Measurements from ENCODE around the gene PPP2R2B.

Gene PPP2R2B

DNA sequence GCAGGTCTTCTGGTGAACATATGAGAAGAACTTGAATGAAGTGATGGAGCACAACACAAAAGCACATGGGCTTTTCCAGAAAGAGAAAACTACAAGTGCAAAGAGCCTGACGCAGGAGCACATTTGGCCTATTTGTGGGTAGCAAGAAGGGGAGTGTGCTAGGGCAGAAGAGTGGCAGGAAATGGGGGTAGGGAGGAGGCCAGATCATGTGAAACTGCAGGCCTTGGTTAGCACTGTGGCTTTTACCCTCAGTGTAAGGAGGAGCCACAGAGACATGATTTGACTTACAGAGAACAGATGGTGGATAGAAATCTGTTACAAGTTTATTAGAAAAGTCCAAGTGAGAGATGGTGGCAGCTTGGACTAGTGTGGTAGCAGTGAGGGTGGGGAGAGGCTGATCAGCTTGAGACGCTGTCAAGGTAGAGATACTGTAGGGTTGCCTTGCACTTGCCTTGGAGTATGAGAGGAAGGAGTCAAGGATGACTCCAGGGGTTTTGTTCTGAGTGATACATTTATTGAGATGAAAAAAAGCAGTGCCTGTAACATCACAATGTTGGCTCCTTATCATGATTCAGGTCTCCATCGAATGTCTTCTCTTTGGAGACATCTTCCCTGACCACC lies 126.7 kb downstream of the PPP2R2B start:
- DNase-seq (ENCODE audit: insufficient read length, low spot score) (no peak), FAIRE-seq (no peak)
- TF ChIP-seq, protein P1, sequence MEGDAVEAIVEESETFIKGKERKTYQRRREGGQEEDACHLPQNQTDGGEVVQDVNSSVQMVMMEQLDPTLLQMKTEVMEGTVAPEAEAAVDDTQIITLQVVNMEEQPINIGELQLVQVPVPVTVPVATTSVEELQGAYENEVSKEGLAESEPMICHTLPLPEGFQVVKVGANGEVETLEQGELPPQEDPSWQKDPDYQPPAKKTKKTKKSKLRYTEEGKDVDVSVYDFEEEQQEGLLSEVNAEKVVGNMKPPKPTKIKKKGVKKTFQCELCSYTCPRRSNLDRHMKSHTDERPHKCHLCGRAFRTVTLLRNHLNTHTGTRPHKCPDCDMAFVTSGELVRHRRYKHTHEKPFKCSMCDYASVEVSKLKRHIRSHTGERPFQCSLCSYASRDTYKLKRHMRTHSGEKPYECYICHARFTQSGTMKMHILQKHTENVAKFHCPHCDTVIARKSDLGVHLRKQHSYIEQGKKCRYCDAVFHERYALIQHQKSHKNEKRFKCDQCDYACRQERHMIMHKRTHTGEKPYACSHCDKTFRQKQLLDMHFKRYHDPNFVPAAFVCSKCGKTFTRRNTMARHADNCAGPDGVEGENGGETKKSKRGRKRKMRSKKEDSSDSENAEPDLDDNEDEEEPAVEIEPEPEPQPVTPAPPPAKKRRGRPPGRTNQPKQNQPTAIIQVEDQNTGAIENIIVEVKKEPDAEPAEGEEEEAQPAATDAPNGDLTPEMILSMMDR (IDR thresholded peaks at IDR 0.05; ENCODE audit: insufficient read depth, missing control alignments), result no peak

DNA sequence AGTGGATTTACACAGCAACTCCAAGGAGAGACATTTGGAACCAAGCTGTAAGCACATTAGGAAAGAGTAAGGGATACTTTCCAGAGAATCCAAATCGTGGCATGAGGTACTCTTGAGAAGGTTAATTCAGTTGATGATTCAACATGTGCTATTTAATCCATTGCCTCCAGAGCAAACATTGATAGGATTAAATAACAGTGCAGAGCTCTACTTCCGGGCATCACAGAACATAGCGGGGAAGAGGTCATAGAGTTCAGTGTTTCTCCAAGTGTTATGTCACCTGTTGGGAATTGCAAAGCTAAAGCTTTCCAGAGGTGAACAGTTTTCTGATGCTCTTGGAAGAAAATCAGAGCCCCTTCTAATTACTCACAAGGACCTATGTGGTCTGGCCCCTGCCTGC lies 127.5 kb downstream of the PPP2R2B start:
- TF ChIP-seq, protein P1 (IDR thresholded peaks at IDR 0.05; ENCODE audit: insufficient read depth, missing control alignments), result no peak
- DNase-seq (ENCODE audit: insufficient read length, low spot score) (no peak), FAIRE-seq (no peak)

DNA sequence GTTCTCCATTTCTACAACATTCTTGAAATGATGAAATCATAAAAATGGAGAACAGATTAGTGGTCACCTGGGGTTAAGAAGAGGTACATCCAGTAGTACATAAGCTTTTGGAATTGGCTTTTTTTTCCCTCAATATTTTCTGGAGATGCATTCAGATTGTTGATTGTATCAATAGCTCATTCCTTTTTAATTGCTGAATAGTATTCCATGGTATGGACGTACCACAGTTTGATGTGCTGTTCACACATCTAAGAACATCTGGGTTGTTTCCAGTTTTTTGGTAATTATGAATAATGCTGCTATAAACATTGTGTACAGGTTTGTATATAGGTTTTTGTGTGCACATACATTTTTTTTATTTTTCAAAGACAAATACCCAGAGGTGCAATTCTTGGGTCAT lies 130.0 kb downstream of the PPP2R2B start:
- TF ChIP-seq, protein P1 (IDR thresholded peaks at IDR 0.05; ENCODE audit: insufficient read depth, missing control alignments), result no peak
- DNase-seq (ENCODE audit: insufficient read length, low spot score) (no peak), FAIRE-seq (no peak)

DNA sequence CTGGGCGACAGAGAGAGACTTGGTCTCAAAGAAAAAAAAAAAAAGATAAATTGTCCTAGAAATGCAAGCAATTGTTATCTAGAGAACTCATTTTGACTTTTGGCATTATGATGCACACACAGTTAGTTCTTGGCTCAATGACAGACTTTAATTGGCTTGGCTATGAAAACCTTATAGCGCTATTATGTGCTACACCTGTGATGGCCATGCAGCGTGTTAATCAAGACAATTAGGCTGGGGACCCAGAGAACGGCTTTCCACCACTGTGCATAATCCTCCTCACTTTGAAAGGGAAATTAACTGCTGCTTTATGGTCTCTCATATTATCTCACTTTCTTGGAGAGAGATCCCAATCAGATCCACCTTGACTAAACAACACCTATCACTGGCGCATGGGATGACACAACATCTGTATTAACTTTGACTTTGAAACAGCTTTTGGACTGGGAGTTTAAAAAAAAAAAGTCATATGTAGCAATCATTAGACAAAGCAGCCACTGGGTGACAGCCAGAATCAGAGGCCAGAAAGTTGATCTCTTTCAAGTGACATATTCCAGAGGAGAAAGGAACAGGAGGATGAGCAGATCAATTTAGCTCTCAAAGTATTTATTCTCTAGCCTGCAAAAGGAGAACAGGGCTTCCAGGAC lies 132.5 kb downstream of the PPP2R2B start:
- FAIRE-seq (no peak), DNase-seq (ENCODE audit: insufficient read length, low spot score) (no peak)
- TF ChIP-seq, protein P1 (IDR thresholded peaks at IDR 0.05; ENCODE audit: insufficient read depth, missing control alignments), result no peak

DNA sequence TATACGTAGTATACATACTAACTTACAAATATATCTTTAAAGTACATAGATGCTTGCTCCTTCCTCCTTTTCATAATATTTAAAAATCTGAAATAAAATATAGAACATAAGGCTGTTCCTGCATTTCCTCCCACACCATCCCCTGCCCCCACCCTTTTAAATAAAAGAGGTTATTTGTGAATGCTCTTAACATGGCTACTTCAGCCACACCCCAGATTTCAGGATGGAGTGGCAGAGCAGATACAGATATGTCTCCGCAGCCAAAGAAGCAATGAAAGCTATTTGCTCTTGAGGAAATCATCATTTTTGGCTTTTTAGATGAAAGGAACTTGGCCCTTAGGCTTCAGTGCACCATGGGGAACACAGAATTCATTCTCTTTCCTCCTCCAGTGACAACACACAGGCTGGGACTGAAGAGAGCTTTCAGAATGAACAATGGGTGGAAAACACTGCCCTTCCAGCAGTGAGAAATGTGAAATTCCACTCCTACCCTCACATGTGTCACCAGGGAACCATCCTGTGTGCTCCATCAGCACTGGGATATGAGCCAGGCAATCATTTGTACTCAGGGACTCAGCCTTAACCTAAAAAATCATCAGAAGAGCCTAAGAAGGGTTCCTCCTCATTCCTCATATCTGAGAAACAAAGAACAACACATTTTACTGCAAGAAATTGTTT lies 134.3 kb downstream of the PPP2R2B start:
- FAIRE-seq (no peak), DNase-seq (ENCODE audit: insufficient read length, low spot score) (no peak)
- TF ChIP-seq, protein P1 (IDR thresholded peaks at IDR 0.05; ENCODE audit: insufficient read depth, missing control alignments), result no peak

DNA sequence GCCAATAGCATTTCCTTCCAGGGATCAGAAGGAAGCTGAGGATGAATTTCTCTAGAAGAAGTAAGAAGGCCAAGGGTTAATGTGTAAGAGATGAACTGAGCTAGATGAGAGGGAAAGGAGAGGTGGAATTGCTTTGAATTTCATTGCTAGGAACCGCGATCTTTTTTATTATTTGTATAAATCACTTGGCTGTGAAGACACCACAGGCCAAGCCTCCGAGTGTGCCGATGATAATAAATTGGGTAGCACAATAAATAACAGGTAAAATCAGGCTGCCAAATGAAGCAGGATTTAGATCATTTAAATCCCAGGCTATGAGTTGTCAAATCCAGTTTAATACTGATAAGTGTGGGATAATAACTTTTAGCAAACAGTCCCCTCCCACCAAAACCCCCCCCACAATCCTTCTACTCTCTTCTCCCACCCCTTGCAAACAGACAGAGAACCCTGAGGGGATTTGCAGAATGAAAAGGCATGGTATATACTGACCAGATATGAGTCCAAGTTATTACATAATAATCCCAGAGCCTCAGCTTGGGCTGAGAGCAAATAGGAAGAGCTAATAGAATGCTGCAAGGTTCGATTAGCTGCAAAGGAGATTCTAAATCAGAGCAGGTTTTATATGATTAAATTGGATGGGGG lies 143.5 kb downstream of the PPP2R2B start:
- DNase-seq (ENCODE audit: insufficient read length, low spot score) (no peak), FAIRE-seq (no peak)
- TF ChIP-seq, protein P1 (IDR thresholded peaks at IDR 0.05; ENCODE audit: insufficient read depth, missing control alignments), result no peak
